Neutrophil (primary cell): ENCODE results near the gene DOCK8.

Source experiments
- H3K27ac ChIP-seq: fragments of 200-600 bp; sonication (generic); 2 replicates; pipeline ENCODE4 v1.5.1; 2016; ENCODE audit warnings: mild to moderate bottlenecking, moderate library complexity
- H3K27me3 ChIP-seq: fragments of 200-600 bp; sonication (generic); 2 replicates; pipeline ENCODE4 v1.6.0; 2016; ENCODE audit warnings: mild to moderate bottlenecking
- H3K36me3 ChIP-seq: fragments of 200-600 bp; sonication (generic); 2 replicates; pipeline ENCODE4 v1.5.1; 2017
- H3K4me1 ChIP-seq, 2 experiments: fragments of 200-600 bp in 1 of 2; sonication (generic) in 1 of 2; 1 replicate in 1 of 2; 2 replicates in 1 of 2; pipeline versions ENCODE4 v1.5.1 to v1.6.1; 2013 to 2016; ENCODE audit warnings: low read depth in 1 of 2, low read length in 1 of 2, mild to moderate bottlenecking in 1 of 2, moderate library complexity in 1 of 2; ENCODE audit not compliant: control insufficient read depth in 1 of 2, insufficient read depth in 1 of 2
- H3K4me3 ChIP-seq, 2 experiments: fragments of 200-600 bp in 1 of 2; sonication (generic) in 1 of 2; 1 replicate in 1 of 2; 2 replicates in 1 of 2; pipeline ENCODE4 v1.5.1; 2013 to 2016; ENCODE audit warnings: low read depth in 1 of 2, low read length in 1 of 2, mild to moderate bottlenecking in 1 of 2, moderate library complexity in 1 of 2
- H3K9me3 ChIP-seq: fragments of 200-600 bp; sonication (generic); 2 replicates; pipeline ENCODE4 v1.5.1; 2016
- CTCF ChIP-seq: fragments of 200-600 bp; sonication (generic); IDR thresholded peaks from 2 replicates; pipeline ENCODE4 v1.5.1; 2016; ENCODE audit warnings: antibody characterized with exemption

Gene DOCK8

GRCh38 chr9:441126-441525 is 226.5 kb downstream of the DOCK8 start:
- no peak for TF ChIP-seq CTCF
- no peak overlapping the region for H3K4me3 ChIP-seq
- peaks cover 100% of the 10 kb centered on the region for H3K36me3 ChIP-seq
- no peak overlapping the region for H3K27ac ChIP-seq
- no peaks in the 10 kb centered on the region for H3K9me3 ChIP-seq
- no peaks in the 10 kb centered on the region for H3K27me3 ChIP-seq
- peaks cover 0 to 7% of the 10 kb centered on the region in 2 experiments for H3K4me1 ChIP-seq

GRCh38 chr9:444528-444927 is 229.9 kb downstream of the DOCK8 start:
- no peak for TF ChIP-seq CTCF
- Histone ChIP-seq H3K9me3 (no peaks in the 10 kb centered on the region), H3K4me3 (no peak overlapping the region), H3K27me3 (no peaks in the 10 kb centered on the region), H3K27ac (peak overlapping the region; percentile 1), H3K4me1 (peaks cover 0 to 7% of the 10 kb centered on the region in 2 experiments), H3K36me3 (peaks cover 100% of the 10 kb centered on the region)

- peaks cover 100% of the 10 kb centered on the region for H3K36me3 ChIP-seq
- H3K4me1 ChIP-seq = peaks cover 0 to 7% of the 10 kb centered on the region in 2 experiments
- peak overlapping the region; percentile 1 for H3K27ac ChIP-seq
- no peaks in the 10 kb centered on the region for H3K9me3 ChIP-seq
- no peak overlapping the region for H3K4me3 ChIP-seq
- no peak for TF ChIP-seq CTCF
- no peaks in the 10 kb centered on the region for H3K27me3 ChIP-seq
Measured at GRCh38 chr9:445033-445432, 230.4 kb downstream of the DOCK8 start.

- H3K27ac ChIP-seq = no peak overlapping the region
- no peaks in the 10 kb centered on the region for H3K9me3 ChIP-seq
- H3K4me1 ChIP-seq = peaks cover 0 to 7% of the 10 kb centered on the region in 2 experiments
- H3K4me3 ChIP-seq = no peak overlapping the region
- H3K36me3 ChIP-seq = peaks cover 100% of the 10 kb centered on the region
- no peak for TF ChIP-seq CTCF
- no peaks in the 10 kb centered on the region for H3K27me3 ChIP-seq
Measured at GRCh38 chr9:446074-446699, 231.5 kb downstream of the DOCK8 start.

- Histone ChIP-seq H3K36me3 (peaks cover 99% of the 10 kb centered on the region), H3K4me3 (no peak overlapping the region), H3K27ac (no peak overlapping the region), H3K27me3 (no peaks in the 10 kb centered on the region), H3K9me3 (no peaks in the 10 kb centered on the region), H3K4me1 (peaks cover 0 to 7% of the 10 kb centered on the region in 2 experiments)
- TF ChIP-seq CTCF = no peak
Measured at GRCh38 chr9:447230-448025, 232.8 kb downstream of the DOCK8 start.
